T-helper 1 cell treated with Interleukin-12 subunit alpha and Interleukin-12 subunit beta and Interleukin-4 antibody, amounts not matched to agents 30 μg/mL and 1 μg/mL, for 36 hours (primary cell): Measurements from ENCODE around the gene DGKE.
A peak's percentile ranks its signal among the peaks of the same experiment; 100 is the strongest.

Source experiments
- H3K27ac Mint-ChIP-seq: one replicate; pipeline ENCODE4 v1.8.0; 2021; ENCODE audit warnings: mild to moderate bottlenecking, mixed read lengths
- H3K27me3 Mint-ChIP-seq: one replicate; pipeline ENCODE4 v1.8.0; 2021; ENCODE audit warnings: low read depth, mixed read lengths
- H3K36me3 Mint-ChIP-seq: one replicate; pipeline ENCODE4 v1.8.0; 2021; ENCODE audit warnings: low read depth, mixed read lengths
- H3K4me1 Mint-ChIP-seq: one replicate; pipeline ENCODE4 v1.8.0; 2021; ENCODE audit warnings: low read depth, mixed read lengths
- H3K4me3 Mint-ChIP-seq: one replicate; pipeline ENCODE4 v1.8.0; 2021; ENCODE audit warnings: mild to moderate bottlenecking, moderate library complexity, mixed read lengths
- H3K9me3 Mint-ChIP-seq: one replicate; pipeline ENCODE4 v1.8.0; 2021; ENCODE audit warnings: mixed read lengths

DGKE gene

DNA sequence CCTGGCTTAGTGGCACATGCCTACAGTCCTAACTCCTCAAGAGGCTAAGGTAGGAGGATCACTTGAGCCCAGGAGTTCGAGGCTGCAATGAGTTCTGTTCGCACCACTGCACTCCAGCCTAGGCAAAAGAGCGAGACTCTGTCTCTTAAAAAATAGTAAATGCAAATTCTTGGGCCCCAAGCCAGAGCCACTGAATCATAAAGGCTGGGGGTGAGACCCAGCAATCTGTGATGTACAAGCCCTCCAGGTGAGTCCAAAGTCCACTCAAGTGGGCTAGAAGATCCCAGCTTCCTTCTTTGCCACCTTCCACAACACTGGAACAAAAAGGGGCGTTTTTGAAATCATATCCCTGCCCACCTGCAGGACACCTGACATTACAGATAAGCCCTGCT lies 63.0 kb downstream of the DGKE start:
- no peak overlapping the region for H3K4me3 Mint-ChIP-seq
- no peak overlapping the region for H3K27ac Mint-ChIP-seq
- H3K36me3 Mint-ChIP-seq = peaks cover 67% of the 10 kb centered on the region
- no peaks in the 10 kb centered on the region for H3K27me3 Mint-ChIP-seq
- H3K4me1 Mint-ChIP-seq = peaks cover 26% of the 10 kb centered on the region
- no peaks in the 10 kb centered on the region for H3K9me3 Mint-ChIP-seq

DNA sequence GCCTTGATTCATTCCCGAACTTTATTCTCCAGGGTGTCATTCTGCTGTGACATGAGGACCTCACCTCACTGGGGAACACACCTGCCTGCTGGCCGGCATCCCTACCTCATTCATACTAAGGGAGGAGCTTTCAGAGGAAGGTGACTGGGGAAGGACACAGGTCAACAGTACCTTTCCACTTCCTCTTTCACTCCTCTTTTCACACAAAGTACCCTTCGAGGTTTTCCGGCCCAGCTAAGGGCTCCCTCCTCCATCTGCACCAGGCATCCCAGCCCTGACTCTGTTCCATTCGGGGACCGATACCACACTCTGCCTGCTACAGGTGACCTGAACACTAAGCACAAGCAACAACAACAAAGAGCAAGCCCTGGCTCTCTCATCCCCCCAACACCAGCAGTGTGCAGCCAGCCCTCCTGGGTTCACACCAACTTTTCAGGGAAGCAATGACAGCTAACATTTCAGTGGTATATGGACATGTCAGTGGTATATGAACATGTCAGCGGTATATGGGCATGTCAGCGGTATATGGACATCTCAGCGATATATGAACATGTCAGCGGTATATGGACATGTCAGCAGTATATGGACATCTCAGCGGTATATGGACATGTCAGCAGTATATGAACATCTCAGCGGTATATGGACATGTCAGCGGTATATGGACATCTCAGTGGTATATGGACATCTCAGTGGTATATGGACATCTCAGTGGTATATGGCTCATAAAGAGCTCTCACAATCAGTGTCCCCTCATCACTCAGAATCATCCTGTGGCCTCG lies 63.9 kb downstream of the DGKE start:
- Mint-ChIP-seq H3K36me3 (peaks cover 64% of the 10 kb centered on the region), H3K4me1 (peaks cover 19% of the 10 kb centered on the region), H3K27me3 (no peaks in the 10 kb centered on the region), H3K27ac (peak overlapping the region; percentile 38), H3K9me3 (no peaks in the 10 kb centered on the region), H3K4me3 (no peak overlapping the region)

DNA sequence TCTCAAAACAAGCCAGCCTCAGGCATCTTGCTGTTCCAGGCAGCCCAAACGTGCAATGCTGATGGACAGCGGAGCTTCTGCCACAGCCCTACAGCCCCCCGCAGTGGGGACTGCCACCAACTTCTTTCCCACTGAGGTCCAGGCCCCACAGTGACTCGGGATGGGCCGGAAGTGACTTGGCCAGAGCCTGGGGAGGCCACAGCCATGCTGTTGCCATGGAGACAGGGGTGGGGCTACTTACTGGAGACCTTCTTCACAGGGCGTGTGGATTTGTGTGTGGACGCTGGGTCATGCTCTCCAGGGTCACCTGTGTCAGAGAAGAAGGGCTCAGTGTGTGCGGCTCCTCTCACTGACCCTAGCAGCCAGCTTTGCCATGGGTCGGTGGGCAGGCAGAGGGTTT lies 64.9 kb downstream of the DGKE start:
- Mint-ChIP-seq H3K9me3 (no peaks in the 10 kb centered on the region), H3K27ac (no peak overlapping the region), H3K36me3 (peaks cover 62% of the 10 kb centered on the region), H3K27me3 (no peaks in the 10 kb centered on the region), H3K4me3 (no peak overlapping the region), H3K4me1 (peaks cover 16% of the 10 kb centered on the region)

GRCh38 chr17:56899403-56899802 lies 65.5 kb downstream of the DGKE start:
- peaks cover 65% of the 10 kb centered on the region for H3K36me3 Mint-ChIP-seq
- no peaks in the 10 kb centered on the region for H3K27me3 Mint-ChIP-seq
- no peaks in the 10 kb centered on the region for H3K9me3 Mint-ChIP-seq
- H3K4me3 Mint-ChIP-seq = no peak overlapping the region
- H3K27ac Mint-ChIP-seq = no peak overlapping the region
- H3K4me1 Mint-ChIP-seq = peaks cover 20% of the 10 kb centered on the region

DNA sequence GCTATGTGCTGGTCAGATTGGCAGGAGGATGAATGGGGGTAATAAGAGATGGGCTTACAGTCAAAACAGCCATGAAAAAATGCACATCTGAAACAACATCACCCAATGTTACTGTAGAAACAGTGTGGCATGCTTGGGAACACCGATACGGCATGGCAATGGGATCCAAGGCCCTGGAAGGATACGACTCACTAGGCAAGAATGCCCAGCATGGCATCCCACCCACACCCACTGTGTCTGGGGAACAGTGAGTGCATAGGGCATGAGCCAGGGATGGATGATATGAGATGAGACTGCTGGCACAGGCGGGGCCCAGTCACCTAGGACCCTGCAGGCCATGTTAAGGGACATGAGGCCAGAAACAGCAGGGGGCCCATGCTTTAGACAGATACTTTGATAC lies 68.4 kb downstream of the DGKE start:
- peaks cover 19% of the 10 kb centered on the region for H3K4me1 Mint-ChIP-seq
- peaks cover 60% of the 10 kb centered on the region for H3K36me3 Mint-ChIP-seq
- H3K27me3 Mint-ChIP-seq = no peaks in the 10 kb centered on the region
- no peak overlapping the region for H3K4me3 Mint-ChIP-seq
- H3K27ac Mint-ChIP-seq = no peak overlapping the region
- no peaks in the 10 kb centered on the region for H3K9me3 Mint-ChIP-seq

GRCh38 chr17:56903560-56903959 lies 69.6 kb downstream of the DGKE start:
- Mint-ChIP-seq H3K4me3 (no peak overlapping the region), H3K4me1 (peaks cover 26% of the 10 kb centered on the region), H3K9me3 (no peaks in the 10 kb centered on the region), H3K27ac (no peak overlapping the region), H3K27me3 (no peaks in the 10 kb centered on the region), H3K36me3 (peaks cover 58% of the 10 kb centered on the region)

- peak overlapping the region; percentile 25 for H3K4me3 Mint-ChIP-seq
- peaks cover 55% of the 10 kb centered on the region for H3K4me1 Mint-ChIP-seq
- no peaks in the 10 kb centered on the region for H3K27me3 Mint-ChIP-seq
- H3K36me3 Mint-ChIP-seq = peaks cover 62% of the 10 kb centered on the region
- H3K27ac Mint-ChIP-seq = peak overlapping the region; percentile 80
- H3K9me3 Mint-ChIP-seq = no peaks in the 10 kb centered on the region
Observed at GRCh38 chr17:56908001-56908542, 74.1 kb downstream of the DGKE start.

GRCh38 chr17:56909742-56910508 lies 76.0 kb downstream of the DGKE start:
- peaks cover 53% of the 10 kb centered on the region for H3K36me3 Mint-ChIP-seq
- peaks cover 55% of the 10 kb centered on the region for H3K4me1 Mint-ChIP-seq
- no peaks in the 10 kb centered on the region for H3K9me3 Mint-ChIP-seq
- peak overlapping the region; percentile 41 for H3K27ac Mint-ChIP-seq
- peak overlapping the region; percentile 93 for H3K4me3 Mint-ChIP-seq
- no peaks in the 10 kb centered on the region for H3K27me3 Mint-ChIP-seq

GRCh38 chr17:56910509-56911235 lies 76.7 kb downstream of the DGKE start:
- peak overlapping the region; percentile 41 for H3K27ac Mint-ChIP-seq
- no peaks in the 10 kb centered on the region for H3K27me3 Mint-ChIP-seq
- peak overlapping the region; percentile 93 for H3K4me3 Mint-ChIP-seq
- peaks cover 60% of the 10 kb centered on the region for H3K4me1 Mint-ChIP-seq
- H3K9me3 Mint-ChIP-seq = no peaks in the 10 kb centered on the region
- H3K36me3 Mint-ChIP-seq = peaks cover 52% of the 10 kb centered on the region

DNA sequence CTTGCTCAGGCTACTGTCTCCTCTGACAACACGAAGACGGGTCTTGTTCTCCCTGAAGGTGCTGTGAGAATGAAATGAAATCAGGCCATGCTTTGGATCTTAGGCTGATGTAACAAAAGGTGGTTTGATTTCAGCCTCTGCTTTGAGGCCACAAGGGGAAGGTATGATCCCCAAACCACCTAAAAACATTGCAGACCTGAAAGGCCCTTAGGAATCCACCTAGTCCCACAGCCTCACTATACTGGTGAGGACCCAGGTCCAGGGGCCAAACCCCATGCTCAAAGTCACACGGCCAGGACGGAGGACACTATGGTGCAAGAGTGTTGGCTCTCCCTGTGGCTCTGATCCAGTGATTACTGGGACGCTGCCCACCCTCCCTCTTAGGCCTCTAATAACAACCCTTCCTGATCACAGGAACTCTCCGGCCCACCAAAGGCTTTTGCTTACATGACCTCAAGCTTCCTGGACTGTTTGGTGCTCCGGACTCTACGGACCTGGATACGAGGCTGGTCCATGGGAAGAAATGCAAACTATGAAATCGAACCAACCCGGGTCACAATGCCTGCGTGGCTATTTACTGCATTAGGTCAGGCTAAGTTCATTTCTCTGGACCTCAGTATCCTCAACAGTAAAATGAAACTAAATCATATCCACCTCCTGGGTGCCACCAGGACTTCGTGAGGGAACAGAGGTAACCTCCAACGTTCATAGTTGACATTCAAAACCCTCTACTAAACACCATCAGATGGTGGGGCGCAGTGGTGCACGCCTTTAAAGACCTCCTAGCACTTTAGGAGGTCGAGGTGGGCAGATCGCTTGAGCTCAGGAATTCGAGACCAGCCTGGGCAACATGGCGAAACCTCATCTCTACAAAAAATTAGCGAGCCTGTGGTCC lies 78.4 kb downstream of the DGKE start:
- Mint-ChIP-seq H3K36me3 (peaks cover 45% of the 10 kb centered on the region), H3K27me3 (no peaks in the 10 kb centered on the region), H3K4me3 (peak overlapping the region; percentile 93), H3K27ac (peak overlapping the region; percentile 84), H3K9me3 (peaks cover 2% of the 10 kb centered on the region), H3K4me1 (peaks cover 62% of the 10 kb centered on the region)

- Mint-ChIP-seq H3K9me3 (peaks cover 8% of the 10 kb centered on the region), H3K27me3 (no peaks in the 10 kb centered on the region), H3K4me1 (peaks cover 56% of the 10 kb centered on the region), H3K4me3 (peak overlapping the region; percentile 93), H3K27ac (peak overlapping the region; percentile 91), H3K36me3 (peaks cover 43% of the 10 kb centered on the region)
Observed at GRCh38 chr17:56913000-56913311, 79.0 kb downstream of the DGKE start.

DNA sequence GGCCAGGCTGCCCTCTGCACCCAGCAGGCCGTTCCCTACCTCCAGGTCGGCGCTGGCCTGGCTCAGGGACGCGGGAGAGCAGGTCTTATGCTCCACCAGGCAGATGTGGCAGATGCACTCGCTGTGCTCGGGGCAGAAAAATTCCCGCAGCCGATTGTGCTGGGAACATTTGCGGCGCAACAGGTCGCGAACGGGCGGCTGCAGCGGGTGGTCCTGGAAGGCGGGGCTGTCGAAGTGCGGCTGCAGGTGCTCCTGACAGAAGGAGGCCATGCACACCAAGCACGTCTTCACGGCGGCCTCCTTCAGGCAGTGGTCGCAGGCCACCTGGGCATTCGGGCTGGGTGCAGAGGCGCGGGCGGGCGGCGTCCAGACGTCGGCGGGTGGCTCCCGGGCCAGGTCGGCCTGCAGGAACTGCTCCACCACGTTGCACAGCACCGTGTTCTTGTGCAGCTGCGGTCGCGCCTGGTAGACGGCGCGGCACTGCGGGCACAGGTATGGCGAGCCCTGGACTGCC lies 79.5 kb downstream of the DGKE start:
- peaks cover 10% of the 10 kb centered on the region for H3K9me3 Mint-ChIP-seq
- peak overlapping the region; percentile 91 for H3K27ac Mint-ChIP-seq
- H3K36me3 Mint-ChIP-seq = peaks cover 39% of the 10 kb centered on the region
- H3K4me1 Mint-ChIP-seq = peaks cover 52% of the 10 kb centered on the region
- no peaks in the 10 kb centered on the region for H3K27me3 Mint-ChIP-seq
- peak overlapping the region; percentile 93 for H3K4me3 Mint-ChIP-seq

GRCh38 chr17:56913867-56914580 lies 80.1 kb downstream of the DGKE start, which contains the start of gene TRIM25:
Gene TRIM25, minus strand, starts transcription at chr17:56914049. Its CDS starts 61 bp downstream, at chr17:56913988.
- Mint-ChIP-seq H3K9me3 (peaks cover 10% of the 10 kb centered on the region), H3K27me3 (no peaks in the 10 kb centered on the region), H3K4me1 (peaks cover 45% of the 10 kb centered on the region), H3K36me3 (peaks cover 33% of the 10 kb centered on the region), H3K27ac (peak within 1 kb of the TSS; percentile 91), H3K4me3 (peak within 1 kb of the TSS; percentile 93)
